ENCODE measurements around the gene SERP2.
A peak's percentile ranks its signal among the peaks of the same experiment; 100 is the strongest.

Gene SERP2

GRCh38 chr13:44396701-44397580, 23.3 kb downstream of the SERP2 start:
- no peak overlapping the region for H3K4me3 ChIP-seq (ENCODE audit: low read depth, low read length)
- in situ Hi-C loops (cut with HindIII; ENCODE audit: low sequenced_read_pairs): no loop called here
- DNase-seq (ENCODE audit: low read depth): peak; percentile 13
- TF ChIP-seq CTCF (IDR thresholded peaks at IDR 0.05; ENCODE audit: low read depth, low read length, missing control alignments): no peak

- no peak for TF ChIP-seq CTCF (IDR thresholded peaks at IDR 0.05; ENCODE audit: low read depth, low read length, missing control alignments)
- H3K4me3 ChIP-seq (ENCODE audit: low read depth, low read length): no peak overlapping the region
- no peak for DNase-seq (ENCODE audit: low read depth)
- in situ Hi-C loops (cut with HindIII; ENCODE audit: low sequenced_read_pairs): no loop called here
Observed at GRCh38 chr13:44397766-44398223, 24.2 kb downstream of the SERP2 start.

- no peak overlapping the region for H3K4me3 ChIP-seq (ENCODE audit: low read depth, low read length)
- in situ Hi-C loops (cut with HindIII; ENCODE audit: low sequenced_read_pairs): no loop called here
- TF ChIP-seq CTCF (IDR thresholded peaks at IDR 0.05; ENCODE audit: low read depth, low read length, missing control alignments): no peak
- no peak for DNase-seq (ENCODE audit: low read depth)
Observed at GRCh38 chr13:44398606-44399005, 25.0 kb downstream of the SERP2 start.

- in situ Hi-C loops (cut with HindIII; ENCODE audit: low sequenced_read_pairs): no loop called here
- TF ChIP-seq CTCF (IDR thresholded peaks at IDR 0.05; ENCODE audit: low read depth, low read length, missing control alignments): no peak
- DNase-seq (ENCODE audit: low read depth): no peak
- H3K4me3 ChIP-seq (ENCODE audit: low read depth, low read length): no peak overlapping the region
Observed at GRCh38 chr13:44399074-44399473, 25.4 kb downstream of the SERP2 start.

GRCh38 chr13:44400736-44401135, 27.1 kb downstream of the SERP2 start:
- no peak overlapping the region for H3K4me3 ChIP-seq (ENCODE audit: low read depth, low read length)
- DNase-seq (ENCODE audit: low read depth): no peak
- in situ Hi-C loops (cut with HindIII; ENCODE audit: low sequenced_read_pairs): no loop called here
- no peak for TF ChIP-seq CTCF (IDR thresholded peaks at IDR 0.05; ENCODE audit: low read depth, low read length, missing control alignments)

- no peak for DNase-seq (ENCODE audit: low read depth)
- no peak for TF ChIP-seq CTCF (IDR thresholded peaks at IDR 0.05; ENCODE audit: low read depth, low read length, missing control alignments)
- H3K4me3 ChIP-seq (ENCODE audit: low read depth, low read length): no peak overlapping the region
- in situ Hi-C loops (cut with HindIII; ENCODE audit: low sequenced_read_pairs): no loop called here
Observed at GRCh38 chr13:44401577-44401976, 28.0 kb downstream of the SERP2 start.

Data from astrocyte of the cerebellum (primary cell).